Parathyroid adenoma (tissue), 2 donors: ENCODE measurements around the gene SMIM13.

ENCODE experiments used
- H2AFZ ChIP-seq: fragments of 300-600 bp; sonication (generic); one replicate; pipeline ENCODE4 v1.7.0; 2017; ENCODE audit warnings: antibody characterized with exemption, mild to moderate bottlenecking
- H3K27ac ChIP-seq: fragments of 300-600 bp; sonication (generic); one replicate; pipeline ENCODE4 v1.7.0; 2017
- H3K27me3 ChIP-seq: fragments of 300-600 bp; sonication (generic); one replicate; pipeline ENCODE4 v1.7.0; 2017; ENCODE audit warnings: low read length; ENCODE audit not compliant: control insufficient read depth, insufficient read depth
- H3K36me3 ChIP-seq: fragments of 300-600 bp; sonication (generic); one replicate; pipeline ENCODE4 v1.7.0; 2017; ENCODE audit warnings: low read length; ENCODE audit not compliant: control insufficient read depth, insufficient read depth
- H3K4me1 ChIP-seq: fragments of 300-600 bp; sonication (generic); one replicate; pipeline ENCODE4 v1.7.0; 2017; ENCODE audit warnings: control low read depth
- H3K4me2 ChIP-seq: fragments of 300-600 bp; sonication (generic); one replicate; pipeline ENCODE4 v1.7.0; 2017; ENCODE audit warnings: low read length
- H3K4me3 ChIP-seq: fragments of 300-600 bp; sonication (generic); one replicate; pipeline ENCODE4 v1.7.0; 2017; ENCODE audit warnings: low read depth, low read length
- H3K79me2 ChIP-seq: fragments of 300-600 bp; sonication (generic); one replicate; pipeline ENCODE4 v1.7.0; 2017; ENCODE audit warnings: control low read depth
- H3K9ac ChIP-seq: fragments of 300-600 bp; sonication (generic); one replicate; pipeline ENCODE4 v1.7.0; 2017; ENCODE audit warnings: mild to moderate bottlenecking
- H3K9me3 ChIP-seq: fragments of 300-600 bp; sonication (generic); one replicate; pipeline ENCODE4 v1.7.0; 2017; ENCODE audit warnings: low read length; ENCODE audit not compliant: control insufficient read depth
- CTCF ChIP-seq: fragments of 300-600 bp; sonication (generic); IDR thresholded peaks from one replicate; pipeline ENCODE4 v1.7.0; 2017; ENCODE audit warnings: antibody characterized with exemption, mild to moderate bottlenecking
- donor health status: primary hyperparathyroidism.

Gene SMIM13

DNA sequence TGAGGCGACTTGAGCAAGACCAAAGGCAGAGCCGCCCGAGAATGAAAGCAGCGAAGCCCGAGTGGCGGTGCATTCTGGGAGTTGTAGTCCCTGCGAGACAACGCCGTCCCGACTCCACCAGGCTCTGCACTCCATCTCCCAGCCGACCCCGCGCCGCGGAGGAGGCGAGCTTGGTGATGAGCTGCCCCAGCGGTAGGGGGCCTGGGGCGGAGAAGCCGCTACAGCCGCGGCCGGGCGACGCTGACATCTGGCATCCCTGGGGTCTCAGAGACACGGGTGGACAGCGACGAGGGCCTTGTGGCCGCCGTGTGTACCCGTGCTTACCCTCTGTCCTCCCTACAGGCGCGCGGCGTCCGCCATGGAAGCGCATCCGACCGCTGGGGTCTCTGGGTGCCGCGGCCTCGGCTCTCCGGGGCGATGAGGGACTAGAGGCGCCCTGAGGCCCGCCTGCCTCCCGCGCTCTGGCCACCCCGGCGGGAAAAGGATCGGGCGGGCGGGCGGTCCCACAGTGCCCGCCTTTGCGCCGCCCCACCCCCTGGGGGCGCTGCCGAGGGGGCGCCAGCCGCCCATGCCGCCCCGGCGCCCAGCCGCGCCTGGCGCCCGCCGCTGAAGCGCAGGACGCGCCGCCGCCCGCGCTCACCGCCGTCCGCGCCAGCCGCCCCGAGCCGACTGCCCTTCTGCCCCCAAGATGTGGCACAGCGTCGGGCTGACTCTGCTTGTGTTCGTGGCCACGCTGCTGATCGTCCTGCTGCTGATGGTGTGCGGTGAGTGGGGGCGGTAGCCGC is at the start of gene SMIM13:
Gene SMIM13 (plus strand): TSS at position 209 of the 785 bp plus-strand sequence. CDS start 480 bp downstream, at position 689.
- TF ChIP-seq CTCF: peak; percentile 55
- Histone ChIP-seq H3K36me3 (no peaks in the 10 kb centered on the region), H3K27ac (peak within 1 kb of the TSS; percentile 77), H3K79me2 (peaks cover 20% of the 10 kb centered on the region), H3K27me3 (no peaks in the 10 kb centered on the region), H2AFZ (peak within 1 kb of the TSS; percentile 77), H3K4me3 (peak within 1 kb of the TSS; percentile 97), H3K4me1 (peaks cover 3% of the 10 kb centered on the region), H3K9me3 (no peaks in the 10 kb centered on the region), H3K4me2 (peak within 1 kb of the TSS; percentile 100), H3K9ac (peak within 1 kb of the TSS; percentile 79)

- H3K9ac ChIP-seq: no peak within 1 kb of the TSS
- no peaks in the 10 kb centered on the region for H3K36me3 ChIP-seq
- no peaks in the 10 kb centered on the region for H3K9me3 ChIP-seq
- peak within 1 kb of the TSS; percentile 38 for H3K27ac ChIP-seq
- peak within 1 kb of the TSS; percentile 75 for H3K4me2 ChIP-seq
- peaks cover 13% of the 10 kb centered on the region for H3K4me1 ChIP-seq
- peak within 1 kb of the TSS; percentile 88 for H2AFZ ChIP-seq
- H3K27me3 ChIP-seq: no peaks in the 10 kb centered on the region
- peak; percentile 69 for TF ChIP-seq CTCF
- no peaks in the 10 kb centered on the region for H3K79me2 ChIP-seq
- peak within 1 kb of the TSS; percentile 49 for H3K4me3 ChIP-seq
Observed at GRCh38 chr6:11043961-11044711, 49.5 kb upstream of the SMIM13 start, which contains the start of gene ELOVL2. Gene ELOVL2 (minus strand): TSS chr6:11044305. CDS start chr6:11044230, 75 bp downstream.

GRCh38 chr6:11044712-11045167 is 48.9 kb upstream of the SMIM13 start:
- H3K27me3 ChIP-seq: no peaks in the 10 kb centered on the region

DNA sequence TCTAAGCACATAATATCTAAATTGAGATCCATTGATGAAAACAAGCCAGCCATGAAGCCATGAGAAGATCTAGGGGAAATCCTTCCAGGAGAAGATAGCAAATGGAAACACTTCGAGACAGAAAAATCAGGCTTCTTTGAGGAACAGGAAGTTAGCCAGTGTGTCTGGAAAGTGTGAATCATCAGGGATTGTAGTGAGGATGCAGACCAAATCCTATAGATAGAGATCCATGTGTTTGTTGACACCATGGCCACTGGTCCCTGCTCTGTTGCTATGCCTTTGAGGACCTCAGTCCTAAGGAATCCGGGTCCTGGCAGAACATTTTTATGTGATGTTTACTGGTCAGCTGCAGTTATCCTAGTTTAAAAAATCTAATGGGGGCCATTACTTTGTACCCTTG is 42.9 kb upstream of the SMIM13 start:
- H3K79me2 ChIP-seq: no peaks in the 10 kb centered on the region
- TF ChIP-seq CTCF: no peak
- H2AFZ ChIP-seq: no peak overlapping the region
- peaks cover 5% of the 10 kb centered on the region for H3K4me1 ChIP-seq
- no peaks in the 10 kb centered on the region for H3K27me3 ChIP-seq
- H3K36me3 ChIP-seq: no peaks in the 10 kb centered on the region
- no peaks in the 10 kb centered on the region for H3K9me3 ChIP-seq
- no peak overlapping the region for H3K9ac ChIP-seq
- H3K27ac ChIP-seq: no peak overlapping the region
- H3K4me2 ChIP-seq: no peak overlapping the region
- no peak overlapping the region for H3K4me3 ChIP-seq

More at GRCh38 chr6:11044712-11045167, 48.9 kb upstream of the SMIM13 start:
- peaks cover 13% of the 10 kb centered on the region for H3K4me1 ChIP-seq
- H3K79me2 ChIP-seq: no peaks in the 10 kb centered on the region
- no peak overlapping the region for H3K27ac ChIP-seq
- no peaks in the 10 kb centered on the region for H3K36me3 ChIP-seq
- peak overlapping the region; percentile 11 for H3K4me3 ChIP-seq
- H3K4me2 ChIP-seq: peak overlapping the region; percentile 44
- no peaks in the 10 kb centered on the region for H3K9me3 ChIP-seq
- H3K9ac ChIP-seq: no peak overlapping the region
- TF ChIP-seq CTCF: no peak
- peak overlapping the region; percentile 88 for H2AFZ ChIP-seq
